Vagina (tissue), 2 donors: Measurements from ENCODE around the gene PACS2. TPM values are rescaled to one million over a fixed set of nuclear protein-coding genes. Genes with fewer than 3 reads are reported as not detected.
"Not testable (repeated sequence)": the region's sequence is repeated elsewhere in the genome, so short reads cannot be mapped to it uniquely, and the experiment has no call there.

Source experiments
- DNase-seq, 2 donors: peaks; one replicate each; pipeline ENCODE4 v3.0.0-alpha.2; 2017; ENCODE audit errors: extremely low spot score in 2 of 2
- H3K27ac ChIP-seq: fragments of 200-600 bp; sonication (generic); one replicate; pipeline ENCODE4 v1.5.1; 2019
- H3K27me3 ChIP-seq: fragments of 200-600 bp; sonication (generic); one replicate; pipeline ENCODE4 v1.5.1; 2019
- H3K36me3 ChIP-seq, 2 donors: fragments of 200-600 bp; sonication (generic); one replicate each; pipeline ENCODE4 v1.5.1; 2017 to 2019
- H3K4me1 ChIP-seq: fragments of 200-600 bp; sonication (generic); one replicate; pipeline ENCODE4 v1.5.1; 2019
- H3K4me3 ChIP-seq, 2 donors: fragments of 200-600 bp; sonication (generic); 1 replicate in 1 of 2; 2 replicates in 1 of 2; pipeline ENCODE4 v1.5.1; 2016 to 2019
- H3K9me3 ChIP-seq: fragments of 200-600 bp; sonication (generic); one replicate; pipeline ENCODE4 v1.5.1; 2019
- POLR2A ChIP-seq, 2 donors: fragments of 450-650 bp; IDR thresholded peaks; one replicate each; pipeline ENCODE4 v1.6.1; 2017; ENCODE audit warnings: antibody characterized with exemption in 2 of 2, mild to moderate bottlenecking in 2 of 2, moderate library complexity in 2 of 2
- POLR2AphosphoS5 ChIP-seq, 2 donors: sonication (generic); formaldehyde crosslinking; IDR thresholded peaks; one replicate each; pipeline ENCODE4 v1.9.0; 2017; ENCODE audit warnings: antibody characterized with exemption in 2 of 2, mild to moderate bottlenecking in 2 of 2, low read depth in 1 of 2; ENCODE audit not compliant: insufficient read depth in 1 of 2
- intact Hi-C: fragments of 100-400 bp; cut with DNase I; formaldehyde crosslinking; loops from one replicate; pipeline ENCODE4 v1.15.1; 2023
- total RNA-seq: library from RNA; depleted of rRNA; stranded (reverse); fragments of >200 nt; gene quantifications from one replicate; pipeline ENCODE4 v1.2.3, GENCODE V29; 2016
- TF ChIP-seq, protein P1 (sequence below), 3 experiments: fragments of 450-650 bp in 2 of 3; fragments of 200-600 bp in 1 of 3; sonication (generic) in 1 of 3; IDR thresholded peaks; one replicate each; pipeline ENCODE4 v1.5.1; 2017 to 2019; ENCODE audit warnings: antibody characterized with exemption in 3 of 3, mild to moderate bottlenecking in 2 of 3, moderate library complexity in 2 of 3

The PACS2 gene
- total RNA-seq, 1 donor from 2014 or later = 64.8 TPM

DNA sequence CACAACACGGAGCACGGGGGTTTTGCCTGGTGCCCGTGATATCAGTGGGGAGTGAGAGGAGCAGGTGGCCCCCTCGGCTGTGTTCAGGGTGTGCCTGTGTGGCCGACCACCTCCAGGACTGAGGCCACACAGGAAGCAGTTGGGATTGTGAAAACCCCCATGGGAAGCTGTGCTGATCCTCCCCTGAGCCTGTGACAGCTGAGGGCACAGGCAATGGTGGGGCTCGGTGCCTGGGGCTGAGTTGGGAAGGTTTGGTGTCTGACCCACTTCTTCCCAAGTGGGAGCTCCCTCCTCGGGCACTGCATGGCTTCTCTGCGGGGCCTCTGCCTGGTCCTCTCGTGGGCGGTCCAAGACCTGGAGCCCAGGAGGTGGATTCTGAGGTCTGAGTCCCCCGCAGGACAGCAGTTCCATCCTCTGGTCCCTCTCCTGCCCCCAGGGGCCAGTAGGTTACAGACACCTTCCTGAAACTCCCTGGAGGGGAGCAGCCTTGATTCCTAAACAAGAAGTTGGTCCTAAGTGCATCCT, 17.9 kb downstream of the PACS2 start:
- DNase-seq = no peak
- intact Hi-C loops = no loop called here
- Histone ChIP-seq H3K36me3 (no peaks in the 10 kb centered on the region), H3K27ac (no peak overlapping the region), H3K9me3 (no peaks in the 10 kb centered on the region), H3K4me1 (peaks cover 40% of the 10 kb centered on the region), H3K4me3 (no peak overlapping the region), H3K27me3 (no peaks in the 10 kb centered on the region)
- TF ChIP-seq, protein P1, sequence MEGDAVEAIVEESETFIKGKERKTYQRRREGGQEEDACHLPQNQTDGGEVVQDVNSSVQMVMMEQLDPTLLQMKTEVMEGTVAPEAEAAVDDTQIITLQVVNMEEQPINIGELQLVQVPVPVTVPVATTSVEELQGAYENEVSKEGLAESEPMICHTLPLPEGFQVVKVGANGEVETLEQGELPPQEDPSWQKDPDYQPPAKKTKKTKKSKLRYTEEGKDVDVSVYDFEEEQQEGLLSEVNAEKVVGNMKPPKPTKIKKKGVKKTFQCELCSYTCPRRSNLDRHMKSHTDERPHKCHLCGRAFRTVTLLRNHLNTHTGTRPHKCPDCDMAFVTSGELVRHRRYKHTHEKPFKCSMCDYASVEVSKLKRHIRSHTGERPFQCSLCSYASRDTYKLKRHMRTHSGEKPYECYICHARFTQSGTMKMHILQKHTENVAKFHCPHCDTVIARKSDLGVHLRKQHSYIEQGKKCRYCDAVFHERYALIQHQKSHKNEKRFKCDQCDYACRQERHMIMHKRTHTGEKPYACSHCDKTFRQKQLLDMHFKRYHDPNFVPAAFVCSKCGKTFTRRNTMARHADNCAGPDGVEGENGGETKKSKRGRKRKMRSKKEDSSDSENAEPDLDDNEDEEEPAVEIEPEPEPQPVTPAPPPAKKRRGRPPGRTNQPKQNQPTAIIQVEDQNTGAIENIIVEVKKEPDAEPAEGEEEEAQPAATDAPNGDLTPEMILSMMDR (IDR thresholded peaks at IDR 0.05) = no peak
- TF ChIP-seq POLR2A (IDR thresholded peaks at IDR 0.05) (no peak), POLR2AphosphoS5 (IDR thresholded peaks at IDR 0.05; ENCODE audit: insufficient read depth in 1 of 2, low read depth in 1 of 2) (no peak)

DNA sequence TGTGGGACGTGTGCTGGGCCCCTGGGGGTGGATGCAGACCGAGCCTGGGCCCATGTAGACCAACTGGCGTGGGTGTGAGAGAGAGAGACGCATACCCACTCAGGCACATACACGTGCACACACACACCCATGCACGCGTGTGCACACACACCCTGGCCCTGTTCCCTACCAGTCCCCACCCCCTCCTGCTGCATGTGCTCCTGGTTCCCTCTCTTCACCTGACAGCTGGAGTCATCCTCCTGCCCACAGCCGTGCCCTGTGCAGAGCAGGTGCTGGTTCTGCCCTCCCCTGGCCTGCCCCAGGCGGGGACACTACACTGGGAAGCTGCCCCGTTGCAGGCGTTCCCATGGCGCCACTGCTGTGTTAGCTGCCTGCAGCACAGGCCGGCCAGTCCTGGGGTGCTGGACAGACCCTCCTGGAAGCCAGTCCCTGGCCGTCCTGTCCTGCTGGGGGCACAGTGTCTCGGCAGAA, 18.5 kb downstream of the PACS2 start:
- DNase-seq = no peak
- peaks cover 46% of the 10 kb centered on the region for H3K4me1 ChIP-seq
- no peaks in the 10 kb centered on the region for H3K27me3 ChIP-seq
- H3K36me3 ChIP-seq = no peaks in the 10 kb centered on the region
- TF ChIP-seq POLR2AphosphoS5 (IDR thresholded peaks at IDR 0.05; ENCODE audit: insufficient read depth in 1 of 2, low read depth in 1 of 2) (no peak), POLR2A (IDR thresholded peaks at IDR 0.05) (no peak)
- TF ChIP-seq, protein P1 (IDR thresholded peaks at IDR 0.05) = no peak
- intact Hi-C loops = no loop called here
- H3K9me3 ChIP-seq = no peaks in the 10 kb centered on the region
- H3K4me3 ChIP-seq = no peak overlapping the region
- H3K27ac ChIP-seq = no peak overlapping the region

DNA sequence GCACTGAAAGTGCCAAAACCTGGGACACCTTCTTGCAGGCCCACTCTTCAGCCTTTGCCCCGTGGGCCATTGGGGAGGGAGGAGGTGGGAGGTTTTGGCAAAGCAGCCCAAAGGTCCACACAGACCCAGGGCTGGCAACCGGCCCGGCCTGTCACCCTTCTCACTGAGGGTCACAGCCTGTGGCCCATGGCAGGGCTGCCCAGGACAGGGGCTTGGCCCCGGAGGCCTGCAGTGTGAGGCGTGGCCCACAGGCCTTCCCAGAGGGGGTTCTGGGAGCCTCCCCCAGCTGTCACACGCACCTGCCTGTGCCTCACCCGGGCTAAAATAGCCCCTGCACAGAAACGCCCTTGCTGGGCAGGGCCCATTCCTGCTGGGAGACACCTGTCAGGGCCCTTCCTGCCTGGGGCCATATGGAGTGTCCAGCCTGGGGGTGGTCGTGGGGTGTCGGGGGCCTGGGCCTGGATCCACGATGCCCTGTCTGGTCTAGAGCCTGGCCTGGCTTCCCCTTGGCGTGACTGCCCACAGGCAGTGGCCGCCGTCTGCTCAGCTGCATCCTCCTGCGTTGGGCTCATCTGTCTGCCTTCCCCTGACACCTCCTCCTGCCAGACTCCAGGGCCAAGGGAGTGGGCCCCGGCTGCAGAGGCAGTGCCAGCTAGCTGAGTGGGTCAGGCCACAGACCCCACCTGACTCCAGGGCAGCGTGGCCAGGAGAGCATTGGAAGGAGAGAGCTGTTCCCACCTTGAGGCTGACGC, 19.2 kb downstream of the PACS2 start:
- Histone ChIP-seq H3K36me3 (no peaks in the 10 kb centered on the region), H3K4me1 (peaks cover 44% of the 10 kb centered on the region), H3K9me3 (no peaks in the 10 kb centered on the region), H3K27me3 (no peaks in the 10 kb centered on the region), H3K4me3 (no peak overlapping the region), H3K27ac (no peak overlapping the region)
- TF ChIP-seq POLR2A (IDR thresholded peaks at IDR 0.05) (no peak), POLR2AphosphoS5 (IDR thresholded peaks at IDR 0.05; ENCODE audit: insufficient read depth in 1 of 2, low read depth in 1 of 2) (no peak)
- TF ChIP-seq, protein P1 (IDR thresholded peaks at IDR 0.05) = no peak
- intact Hi-C loops = no loop called here
- no peak for DNase-seq

DNA sequence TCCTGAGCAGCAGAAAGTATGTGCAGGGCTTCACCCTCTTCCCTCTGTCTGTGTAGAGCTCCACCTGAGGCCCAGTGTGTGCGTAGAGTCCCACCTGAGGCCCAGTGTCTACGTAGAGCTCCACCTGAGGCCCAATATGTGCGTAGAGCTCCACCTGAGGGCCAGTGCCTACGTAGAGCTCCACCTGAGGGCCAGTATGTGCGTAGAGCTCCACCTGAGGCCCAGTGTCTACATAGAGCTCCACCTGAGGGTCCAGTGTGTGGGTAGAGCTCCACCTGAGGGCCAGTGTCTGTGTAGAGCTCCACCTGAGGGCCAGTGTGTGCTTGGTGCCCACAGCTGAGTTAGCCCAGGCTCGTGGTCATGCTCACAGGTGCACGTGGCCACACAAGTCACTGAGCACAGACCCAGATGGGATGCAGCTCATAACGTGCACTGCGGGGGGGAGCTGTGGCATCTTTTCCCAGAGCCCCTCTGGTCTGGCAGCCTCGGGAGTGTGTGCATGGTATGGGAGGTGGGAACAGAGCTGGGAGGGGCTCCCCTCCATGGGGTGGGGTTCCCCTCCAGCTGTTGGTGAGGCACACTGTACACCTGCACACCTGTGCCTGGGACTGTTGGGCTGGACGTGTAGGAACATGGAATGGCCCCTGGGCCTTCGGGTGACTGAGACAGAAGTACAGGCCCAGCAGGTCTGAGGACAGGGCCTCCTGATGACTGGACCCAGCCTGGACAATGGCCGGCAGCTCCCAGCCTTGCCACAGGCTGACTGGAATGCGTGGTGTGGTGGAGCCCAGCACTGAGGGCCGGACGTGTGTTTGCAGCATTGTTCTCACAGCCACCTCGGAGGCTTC, 20.1 kb downstream of the PACS2 start:
- H3K9me3 ChIP-seq = no peaks in the 10 kb centered on the region
- H3K4me3 ChIP-seq = no peak overlapping the region
- no peak overlapping the region for H3K27ac ChIP-seq
- no peaks in the 10 kb centered on the region for H3K27me3 ChIP-seq
- no peak for DNase-seq
- TF ChIP-seq, protein P1 (IDR thresholded peaks at IDR 0.05) = no peak
- TF ChIP-seq POLR2A (IDR thresholded peaks at IDR 0.05) = no peak
- TF ChIP-seq POLR2AphosphoS5 (IDR thresholded peaks at IDR 0.05; ENCODE audit: insufficient read depth in 1 of 2, low read depth in 1 of 2) = no peak
- H3K4me1 ChIP-seq = peaks cover 35% of the 10 kb centered on the region
- no peaks in the 10 kb centered on the region for H3K36me3 ChIP-seq
- intact Hi-C loops = no loop called here

DNA sequence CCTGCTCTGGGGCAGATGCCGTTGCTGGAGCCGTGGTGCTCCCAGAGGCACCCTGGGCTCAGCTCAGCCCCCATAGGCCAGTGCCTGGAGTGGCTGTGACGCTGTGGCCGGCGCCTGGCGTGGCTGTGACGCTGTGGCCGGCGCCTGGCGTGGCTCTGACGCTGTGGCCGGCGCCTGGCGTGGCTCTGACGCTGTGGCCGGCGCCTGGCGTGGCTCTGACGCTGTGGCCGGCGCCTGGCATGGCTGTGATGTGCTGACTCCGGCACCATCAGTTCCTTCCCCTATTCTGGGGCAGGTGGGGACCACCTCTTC, 20.6 kb downstream of the PACS2 start:
- intact Hi-C loops, H3K4me3 ChIP-seq, H3K9me3 ChIP-seq, H3K27ac ChIP-seq, H3K27me3 ChIP-seq, DNase-seq, H3K36me3 ChIP-seq: not testable (repeated sequence)
- H3K4me1 ChIP-seq = peaks cover 31% of the 10 kb centered on the region
